A673 (cell line): ENCODE measurements around the gene ANP32A.

Source experiments
- CTCF ChIP-seq: fragments of 300-800, 200-600 bp; sonication (generic); conservative IDR thresholded peaks from 2 replicates; pipeline ENCODE4 v1.5.1; 2017; ENCODE audit warnings: low read depth, mild to moderate bottlenecking, antibody characterized with exemption, low read length, moderate library complexity, mixed read lengths
- EZH2 ChIP-seq: fragments of 200-600 bp; sonication (generic); IDR thresholded peaks from 2 replicates; pipeline ENCODE4 v1.6.1; 2017; ENCODE audit warnings: borderline replicate concordance, low read depth, mild to moderate bottlenecking, mixed read lengths, antibody characterized with exemption, low read length; ENCODE audit not compliant: poor library complexity, severe bottlenecking

GRCh38 chr15:68852461-68852860 is 31.8 kb upstream of the ANP32A start:
- TF ChIP-seq CTCF (no peak), EZH2 (no peak)
